Hepatocyte (in vitro differentiated cells): ENCODE data around the gene UMAD1.

Experiments
- CTCF ChIP-seq: fragments of 200-600 bp; sonication (generic); IDR thresholded peaks from 2 replicates; pipeline ENCODE4 v1.5.1; 2016; ENCODE audit warnings: antibody characterized with exemption, mild to moderate bottlenecking; ENCODE audit not compliant: poor library complexity
- EZH2 ChIP-seq: fragments of 200-600 bp; sonication (generic); IDR thresholded peaks from 2 replicates; pipeline ENCODE4 v1.6.1; 2016; ENCODE audit warnings: antibody characterized with exemption, mild to moderate bottlenecking, borderline replicate concordance
- EZH2phosphoT487 ChIP-seq: fragments of 200-600 bp; sonication (generic); IDR thresholded peaks from one replicate; pipeline ENCODE4 v1.6.1; 2018; ENCODE audit warnings: antibody characterized with exemption, mild to moderate bottlenecking, low read depth, moderate library complexity; ENCODE audit not compliant: unreplicated experiment, severe bottlenecking

GRCh38 chr7:7710469-7710868, 69.9 kb downstream of the UMAD1 start:
- TF ChIP-seq CTCF (no peak), EZH2 (no peak), EZH2phosphoT487 (no peak)
